IMR-90 (cell line): ENCODE measurements around the gene NKD1. TPM values are rescaled to one million over a fixed set of nuclear protein-coding genes. Genes with fewer than 3 reads are reported as not detected.

Experiments used
- ATAC-seq: fragments of 200-7000 bp; cut with Tn5 transposase; 2 replicates; pipeline ENCODE4 v1.9.1; 2020; ENCODE audit warnings: low read depth, mild to moderate bottlenecking, moderate library complexity
- BruUV-seq: library from RNA; stranded (reverse); fragments of 400-500 nt; replicated peaks from 2 replicates; lab custom pipeline; 2021; lab: Mats Ljungman, UMichigan
- CTCF ChIA-PET: fragments of 300-600 bp; formaldehyde crosslinking; extraction: SDS; loops from one replicate; lab custom pipeline; 2021; ENCODE audit warnings: antibody characterized with exemption; lab: Yijun Ruan, JAX
- POLR2A ChIA-PET: fragments of 300-600 bp; sonication (Branson Sonifier 250); formaldehyde crosslinking; loops from one replicate; lab custom pipeline; 2022; ENCODE audit warnings: antibody characterized with exemption; ENCODE audit not compliant: unreplicated experiment; lab: Charles Lee
- DNase-seq: peaks from one replicate; pipeline ENCODE4 v3.0.0; 2013
- H2AFZ ChIP-seq: replicated peaks from 2 replicates; pipeline ENCODE3; 2013; ENCODE audit warnings: low read length, mild to moderate bottlenecking; ENCODE audit not compliant: poor library complexity
- H2AK5ac ChIP-seq: 2 replicates; pipeline ENCODE4 v1.6.1; 2013; ENCODE audit warnings: low read depth, low read length, inconsistent platforms
- H2AK9ac ChIP-seq: replicated peaks from 2 replicates; pipeline ENCODE3; 2013; ENCODE audit warnings: mild to moderate bottlenecking, low read depth, low read length, moderate library complexity; ENCODE audit not compliant: poor library complexity
- H2BK120ac ChIP-seq: 2 replicates; pipeline ENCODE4 v1.6.1; 2013; ENCODE audit warnings: low read depth, low read length, inconsistent platforms
- H2BK15ac ChIP-seq: 3 replicates; pipeline ENCODE4 v1.6.1; 2013; ENCODE audit warnings: low read depth, low read length, inconsistent platforms
- H2BK20ac ChIP-seq: 2 replicates; pipeline ENCODE4 v1.6.1; 2013; ENCODE audit warnings: low read depth, mild to moderate bottlenecking, inconsistent platforms, low read length, moderate library complexity
- H2BK5ac ChIP-seq: 2 replicates; pipeline ENCODE4 v1.6.1; 2013; ENCODE audit warnings: mild to moderate bottlenecking, low read depth, low read length, inconsistent platforms; ENCODE audit not compliant: poor library complexity, severe bottlenecking
- H3K14ac ChIP-seq: replicated peaks from 2 replicates; pipeline ENCODE4 v1.6.1; 2013; ENCODE audit warnings: low read depth, low read length, inconsistent platforms
- H3K18ac ChIP-seq: 2 replicates; pipeline ENCODE4 v1.6.1; 2013; ENCODE audit warnings: low read depth, low read length, control low read depth
- H3K23ac ChIP-seq: 2 replicates; pipeline ENCODE4 v1.6.1; 2013; ENCODE audit warnings: low read depth, low read length, inconsistent platforms
- H3K27ac ChIP-seq: 2 replicates; pipeline ENCODE4 v1.5.1; 2013; ENCODE audit warnings: mild to moderate bottlenecking, control low read depth, low read length; ENCODE audit not compliant: insufficient read depth
- H3K27me3 ChIP-seq: 2 replicates; pipeline ENCODE4 v1.6.1; 2013; ENCODE audit warnings: low read length; ENCODE audit not compliant: control insufficient read depth, insufficient read depth
- H3K36me3 ChIP-seq: 2 replicates; pipeline ENCODE4 v1.6.1; 2013; ENCODE audit warnings: low read length, mixed read lengths; ENCODE audit not compliant: control insufficient read depth, insufficient read depth
- H3K4ac ChIP-seq: 2 replicates; pipeline ENCODE4 v1.6.1; 2013; ENCODE audit warnings: low read depth, low read length, inconsistent platforms
- H3K4me1 ChIP-seq: 2 replicates; pipeline ENCODE4 v1.6.1; 2013; ENCODE audit warnings: low read length, mixed read lengths; ENCODE audit not compliant: control insufficient read depth, insufficient read depth
- H3K4me2 ChIP-seq: 2 replicates; pipeline ENCODE4 v1.6.1; 2013; ENCODE audit warnings: low read depth, mild to moderate bottlenecking, control low read depth, low read length, moderate library complexity
- H3K4me3 ChIP-seq: 2 replicates; pipeline ENCODE4 v1.5.1; 2013; ENCODE audit warnings: low read depth, mild to moderate bottlenecking, control low read depth, low read length, moderate library complexity; ENCODE audit not compliant: insufficient read depth
- H3K56ac ChIP-seq: 2 replicates; pipeline ENCODE4 v1.6.1; 2013; ENCODE audit warnings: low read length, inconsistent platforms; ENCODE audit not compliant: insufficient read depth; ENCODE audit errors: extremely low read depth
- H3K79me1 ChIP-seq, 2 experiments: 2 replicates each; pipeline ENCODE4 v1.6.1; 2013; ENCODE audit warnings: low read length in 2 of 2, inconsistent platforms in 1 of 2, low read depth in 1 of 2
- H3K9ac ChIP-seq: 2 replicates; pipeline ENCODE4 v1.6.1; 2013; ENCODE audit warnings: low read depth, low read length, control low read depth
- H3K9me1 ChIP-seq: 2 replicates; pipeline ENCODE4 v1.6.1; 2013; ENCODE audit warnings: low read length, inconsistent platforms; ENCODE audit not compliant: insufficient read depth
- H3K9me3 ChIP-seq: 2 replicates; pipeline ENCODE4 v1.6.1; 2013; ENCODE audit warnings: low read length; ENCODE audit not compliant: control insufficient read depth, insufficient read depth
- H4K20me1 ChIP-seq: 2 replicates; pipeline ENCODE4 v1.6.1; 2013; ENCODE audit warnings: low read length, inconsistent platforms; ENCODE audit not compliant: insufficient read depth
- H4K5ac ChIP-seq: 2 replicates; pipeline ENCODE4 v1.6.1; 2013; ENCODE audit warnings: mild to moderate bottlenecking, low read depth, low read length, control low read depth
- H4K8ac ChIP-seq, 2 experiments: 2 replicates each; pipeline ENCODE4 v1.6.1; 2013; ENCODE audit warnings: low read depth in 2 of 2, low read length in 2 of 2, control low read depth in 1 of 2, inconsistent platforms in 1 of 2
- H4K91ac ChIP-seq: 2 replicates; pipeline ENCODE4 v1.6.1; 2013; ENCODE audit warnings: low read depth, low read length, inconsistent platforms; ENCODE audit not compliant: insufficient read depth
- FOS ChIP-seq: fragments of 150-350 bp; IDR thresholded peaks from 2 replicates; pipeline ENCODE4 v1.6.1; 2016; ENCODE audit warnings: low read depth, low read length
- RCOR1 ChIP-seq: IDR thresholded peaks from 2 replicates; pipeline ENCODE4 v1.6.1; 2012; ENCODE audit warnings: mild to moderate bottlenecking, low read length, improper control_type of control experiment; ENCODE audit not compliant: insufficient replicate concordance
- WGBS, 2 experiments: methylation state at CpG; one replicate each; pipeline versions ENCODE4 v1.1.5 to v1.1.7; 2013; ENCODE audit warnings: missing lambda C conversion rate in 2 of 2; ENCODE audit not compliant: insufficient read length in 1 of 2; ENCODE audit errors: extremely low coverage in 2 of 2; 5-methylcytosine and 5-hydroxymethylcytosine counted together
- dilution Hi-C: fragments of 300-500 bp; cut with HindIII; formaldehyde crosslinking; loops from one replicate; pipeline ENCODE4 v1.14.3; 2018; ENCODE audit warnings: low sequenced_read_pairs; ENCODE audit not compliant: unreplicated experiment
- in situ Hi-C: fragments of 300-500 bp; cut with MboI; formaldehyde crosslinking; loops from 3 replicates; pipeline ENCODE4 v1.14.3; 2019; ENCODE audit warnings: low sequenced_read_pairs, inconsistent platforms, mixed read lengths
- intact Hi-C: fragments of 100-400 bp; cut with micrococcal nuclease; formaldehyde crosslinking; loops from 2 replicates; pipeline ENCODE4 v1.10.0; 2022
- polyA plus RNA-seq, 3 experiments: library from polyadenylated mRNA; depleted of rRNA; stranded (reverse); fragments of >200 nt; gene quantifications; 2 replicates each; pipeline ENCODE4 v1.2.3, GENCODE V29; 2012; ENCODE audit warnings: low replicate concordance in 1 of 3
- total RNA-seq: library from RNA; depleted of rRNA; stranded (reverse); fragments of >200 nt; gene quantifications from 2 replicates; pipeline ENCODE4 v1.2.3, GENCODE V29; 2012
- TF ChIP-seq, protein P1 (sequence below): conservative IDR thresholded peaks from 2 replicates; pipeline ENCODE4 v1.5.1; 2012; ENCODE audit warnings: mild to moderate bottlenecking, low read depth, low read length, improper control_type of control experiment

NKD1 gene
- total and polyA plus RNA-seq, 2 of the 4 experiments (the other 2 are of a cell fraction) = not detected

DNA sequence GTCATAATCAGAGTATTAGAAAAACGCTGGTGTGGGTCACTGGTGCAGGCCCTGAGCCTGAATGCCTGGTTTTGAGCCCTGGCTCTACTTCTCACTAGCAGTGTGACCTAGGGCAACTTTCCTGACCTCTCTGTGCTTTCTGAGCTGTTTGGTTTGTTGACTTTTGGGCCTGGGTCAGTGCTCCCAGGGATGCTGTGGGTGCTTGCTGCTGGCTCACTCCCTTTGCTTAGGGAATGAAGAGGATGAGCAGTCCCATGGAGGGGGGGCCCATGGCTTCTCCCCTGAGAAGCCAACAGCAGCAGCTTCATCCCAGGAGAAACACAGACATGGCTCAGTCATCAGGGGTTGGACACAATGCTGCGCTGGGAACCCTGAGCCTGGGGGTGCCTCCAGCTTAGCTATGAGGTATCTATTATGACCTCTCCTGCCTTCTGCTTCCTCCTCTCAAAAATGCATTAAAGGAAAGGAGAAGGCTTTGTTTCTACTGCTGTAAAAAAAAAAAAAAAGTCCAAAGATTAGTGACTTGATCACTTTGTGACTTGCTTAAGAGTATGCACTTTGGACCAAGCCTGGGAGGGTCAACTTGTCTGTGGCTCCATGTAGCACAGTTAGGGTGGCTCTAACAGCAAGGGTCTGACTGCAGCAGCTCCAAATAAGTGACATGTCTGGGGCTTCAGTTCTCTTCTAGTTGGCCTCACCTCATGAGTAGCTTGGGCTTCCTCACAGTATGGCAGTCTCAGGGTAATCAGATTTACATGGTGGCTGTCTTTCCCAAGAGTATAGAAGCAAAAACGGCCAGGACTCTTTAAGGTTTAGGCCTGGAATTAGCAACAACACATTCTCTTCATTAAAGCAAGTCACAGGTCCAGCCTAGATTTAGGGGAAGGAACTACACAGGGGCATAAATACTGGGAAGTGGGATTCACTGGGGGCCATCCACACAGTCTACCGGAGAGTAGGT is 13.0 kb downstream of the NKD1 start:
- Histone ChIP-seq H3K18ac (no peak overlapping the region), H3K4me3 (no peak overlapping the region), H3K9me3 (peaks cover 2% of the 10 kb centered on the region; the same call in 1 of the 2 replicates), H3K27ac (no peak overlapping the region), H2BK15ac (no peak overlapping the region), H4K91ac (no peak overlapping the region), H3K14ac (no peak overlapping the region), H3K36me3 (no peaks in the 10 kb centered on the region), H3K4me1 (no peaks in the 10 kb centered on the region), H4K5ac (no peak overlapping the region), H4K20me1 (no peaks in the 10 kb centered on the region), H3K9me1 (no peaks in the 10 kb centered on the region), H2AFZ (no peak overlapping the region), H3K4me2 (no peak overlapping the region), H3K9ac (no peak overlapping the region), H2AK9ac (no peak overlapping the region), H2AK5ac (no peak overlapping the region), H3K79me1 (no peaks in the 10 kb centered on the region), H3K23ac (no peak overlapping the region), H4K8ac (no peak overlapping the region), H2BK5ac (no peak overlapping the region), H3K56ac (no peak overlapping the region), H3K4ac (no peak overlapping the region), H2BK20ac (no peak overlapping the region), H2BK120ac (no peak overlapping the region), H3K27me3 (peaks cover 3% of the 10 kb centered on the region)
- TF ChIP-seq RCOR1 (no peak), FOS (no peak)
- TF ChIP-seq, protein P1, sequence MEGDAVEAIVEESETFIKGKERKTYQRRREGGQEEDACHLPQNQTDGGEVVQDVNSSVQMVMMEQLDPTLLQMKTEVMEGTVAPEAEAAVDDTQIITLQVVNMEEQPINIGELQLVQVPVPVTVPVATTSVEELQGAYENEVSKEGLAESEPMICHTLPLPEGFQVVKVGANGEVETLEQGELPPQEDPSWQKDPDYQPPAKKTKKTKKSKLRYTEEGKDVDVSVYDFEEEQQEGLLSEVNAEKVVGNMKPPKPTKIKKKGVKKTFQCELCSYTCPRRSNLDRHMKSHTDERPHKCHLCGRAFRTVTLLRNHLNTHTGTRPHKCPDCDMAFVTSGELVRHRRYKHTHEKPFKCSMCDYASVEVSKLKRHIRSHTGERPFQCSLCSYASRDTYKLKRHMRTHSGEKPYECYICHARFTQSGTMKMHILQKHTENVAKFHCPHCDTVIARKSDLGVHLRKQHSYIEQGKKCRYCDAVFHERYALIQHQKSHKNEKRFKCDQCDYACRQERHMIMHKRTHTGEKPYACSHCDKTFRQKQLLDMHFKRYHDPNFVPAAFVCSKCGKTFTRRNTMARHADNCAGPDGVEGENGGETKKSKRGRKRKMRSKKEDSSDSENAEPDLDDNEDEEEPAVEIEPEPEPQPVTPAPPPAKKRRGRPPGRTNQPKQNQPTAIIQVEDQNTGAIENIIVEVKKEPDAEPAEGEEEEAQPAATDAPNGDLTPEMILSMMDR = no peak
- POLR2A ChIA-PET = no interaction called here
- WGBS, 2 experiments = 83% methylated on average over 1 of the region's 4 CpGs; no CpG with 5 or more reads in 1 of the 2 experiments
- dilution Hi-C loops = no loop called here
- in situ Hi-C loops = no loop called here
- DNase-seq (no peak), ATAC-seq (no peak)
- CTCF ChIA-PET = no interaction called here
- BruUV-seq = no TSS peak
- intact Hi-C loops = no loop called here
